ENCODE results near the gene NAA40.

NAA40 gene

DNA sequence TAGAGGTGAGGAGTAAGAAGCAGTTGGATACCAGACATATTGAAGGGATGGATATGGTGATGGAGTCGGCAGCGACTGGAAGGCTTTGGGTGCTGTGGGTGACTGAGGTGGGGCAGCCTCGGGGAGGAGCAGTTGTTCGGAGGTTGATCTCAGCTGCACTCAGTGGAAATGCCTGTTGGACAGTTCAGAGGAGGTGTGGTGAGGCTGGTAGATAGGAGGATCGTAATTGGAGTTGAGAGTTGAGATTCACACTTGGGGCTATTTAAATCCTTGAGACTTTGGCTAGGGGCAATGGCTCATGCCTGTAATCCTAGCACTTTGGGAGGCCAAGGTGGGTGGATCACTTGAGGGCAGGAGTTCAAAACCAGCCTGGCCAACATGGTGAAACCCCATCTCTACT lies 54.3 kb downstream of the NAA40 start:
- DNase-seq, result no peak

GRCh38 chr11:63993993-63994392 lies 55.2 kb downstream of the NAA40 start:
- no peak for DNase-seq

DNA sequence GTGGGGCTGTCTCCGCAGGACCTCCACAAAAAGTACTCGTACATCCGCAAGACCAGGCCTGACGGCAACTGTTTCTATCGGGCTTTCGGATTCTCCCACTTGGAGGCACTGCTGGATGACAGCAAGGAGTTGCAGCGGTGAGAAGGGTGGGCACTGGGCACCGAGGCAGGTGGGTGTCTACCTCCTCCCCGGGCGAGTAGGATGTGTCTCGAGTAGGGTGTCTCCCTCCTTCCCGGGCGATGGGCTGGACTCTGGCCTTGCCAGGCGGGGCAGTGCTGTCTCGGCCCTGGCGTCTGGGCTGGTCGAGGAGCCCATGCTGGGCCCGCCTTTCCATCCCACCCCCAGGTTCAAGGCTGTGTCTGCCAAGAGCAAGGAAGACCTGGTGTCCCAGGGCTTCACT lies 57.7 kb downstream of the NAA40 start:
- no peak for DNase-seq

DNA sequence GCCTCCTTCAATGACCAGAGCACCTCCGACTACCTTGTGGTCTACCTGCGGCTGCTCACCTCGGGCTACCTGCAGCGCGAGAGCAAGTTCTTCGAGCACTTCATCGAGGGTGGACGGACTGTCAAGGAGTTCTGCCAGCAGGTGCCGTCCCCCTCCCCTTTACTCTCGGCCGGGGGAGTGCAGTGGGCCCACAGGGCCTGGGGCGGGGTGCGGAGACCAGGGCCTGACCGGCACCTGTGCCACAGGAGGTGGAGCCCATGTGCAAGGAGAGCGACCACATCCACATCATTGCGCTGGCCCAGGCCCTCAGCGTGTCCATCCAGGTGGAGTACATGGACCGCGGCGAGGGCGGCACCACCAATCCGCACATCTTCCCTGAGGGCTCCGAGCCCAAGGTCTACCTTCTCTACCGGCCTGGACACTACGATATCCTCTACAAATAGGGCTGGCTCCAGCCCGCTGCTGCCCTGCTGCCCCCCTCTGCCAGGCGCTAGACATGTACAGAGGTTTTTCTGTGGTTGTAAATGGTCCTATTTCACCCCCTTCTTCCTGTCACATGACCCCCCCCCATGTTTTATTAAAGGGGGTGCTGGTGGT lies 58.4 kb downstream of the NAA40 start:
- DNase-seq, result no peak

DNA sequence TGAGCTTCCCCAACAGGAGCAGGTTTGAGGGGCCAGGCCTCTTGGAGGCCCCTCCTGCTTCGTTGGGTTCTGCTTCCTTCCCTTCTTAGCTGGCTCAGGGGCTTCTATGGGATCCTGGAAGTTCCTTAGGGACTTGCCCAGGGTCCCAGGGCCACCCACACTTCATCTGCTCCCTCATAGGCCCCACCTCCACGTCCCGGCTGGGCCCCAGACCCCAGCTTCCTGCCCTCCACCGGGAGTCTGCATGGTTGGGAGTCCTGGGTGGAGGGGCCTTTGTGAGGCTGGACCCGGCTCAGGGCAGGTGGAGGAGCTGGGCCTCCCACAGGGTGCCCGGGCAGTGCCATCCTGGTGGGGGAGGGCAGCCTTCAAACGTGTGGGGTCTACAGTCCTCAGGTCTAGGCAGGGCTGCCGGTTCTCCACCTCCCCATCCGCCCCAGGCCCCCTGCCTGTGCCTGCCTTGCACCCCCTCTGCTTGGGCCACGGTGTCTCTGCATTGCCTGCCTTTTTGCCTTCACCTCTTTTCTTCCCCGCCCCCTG lies 59.1 kb downstream of the NAA40 start:
- no peak for DNase-seq

GRCh38 chr11:63998558-63999348 lies 60.0 kb downstream of the NAA40 start:
- DNase-seq, result no peak

- no peak for DNase-seq
Measured at GRCh38 chr11:63999349-64000025, 60.7 kb downstream of the NAA40 start.

- no peak for DNase-seq
Measured at GRCh38 chr11:64000026-64000739, 61.4 kb downstream of the NAA40 start.

DNA sequence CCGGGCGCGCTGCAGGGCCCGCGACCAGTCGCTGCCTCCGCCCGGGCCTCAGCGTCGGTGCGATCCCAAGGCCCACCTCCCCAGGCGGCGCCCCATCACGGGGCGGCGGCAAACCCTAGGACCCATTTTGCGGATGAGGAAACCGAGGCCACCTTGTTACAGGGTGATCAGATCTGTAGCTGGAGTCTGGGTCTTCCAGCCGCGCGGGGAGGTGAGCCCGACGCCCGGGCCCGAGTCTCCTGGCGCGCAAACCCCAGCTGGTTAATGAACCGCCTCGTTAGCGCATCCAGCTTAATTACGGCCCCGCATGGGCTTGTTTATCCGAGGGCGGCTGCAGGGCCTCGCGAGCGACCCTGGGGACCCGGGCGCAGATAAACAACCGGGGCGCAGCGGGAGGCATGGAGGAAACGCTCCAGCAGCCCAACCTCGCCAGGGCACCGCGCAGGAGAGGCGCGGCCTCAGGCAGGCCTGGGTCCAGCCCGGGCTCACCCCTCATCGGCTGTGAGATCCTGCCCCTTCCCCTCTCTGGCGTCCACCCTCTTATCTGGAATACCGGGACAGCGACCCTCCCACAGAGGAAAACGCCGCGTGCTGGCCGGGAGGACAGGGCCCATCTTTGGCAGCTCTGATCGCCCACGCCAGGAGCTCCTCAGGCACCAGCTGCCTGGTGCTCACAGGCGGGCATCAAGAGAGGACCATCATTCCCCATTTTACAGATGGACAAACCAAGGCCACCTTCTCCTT lies 62.1 kb downstream of the NAA40 start:
- no peak for DNase-seq

GRCh38 chr11:64001484-64002420 lies 63.0 kb downstream of the NAA40 start:
- no peak for DNase-seq

- DNase-seq, result no peak
Measured at GRCh38 chr11:64003807-64004589, 65.2 kb downstream of the NAA40 start.

GRCh38 chr11:64004590-64004984 lies 65.8 kb downstream of the NAA40 start:
- no peak for DNase-seq

GRCh38 chr11:64005691-64006090 lies 66.9 kb downstream of the NAA40 start:
- no peak for DNase-seq

- DNase-seq, result no peak
Measured at GRCh38 chr11:64006398-64006797, 67.6 kb downstream of the NAA40 start.
